K562 (cell line): ENCODE results near the gene MAP3K4. TPM values are rescaled to one million over a fixed set of nuclear protein-coding genes. Genes with fewer than 3 reads are reported as not detected.

Experiments
- ATAC-seq: fragments of 200-7000 bp; cut with Tn5 transposase; 3 replicates; pipeline ENCODE4 v1.9.1; 2020; ENCODE audit warnings: moderate library complexity
- BruUV-seq: library from RNA; stranded (reverse); fragments of 400-500 nt; replicated peaks from 2 replicates; lab custom pipeline; 2021; lab: Mats Ljungman, UMichigan
- CTCF ChIA-PET: fragments of 300-600 bp; formaldehyde crosslinking; extraction: SDS; loops from one replicate; lab custom pipeline; 2021; ENCODE audit warnings: low intra/inter-chr PET ratio; lab: Yijun Ruan, JAX
- POLR2A ChIA-PET: fragments of 300-600, 350-650 bp; sonication (Branson Sonifier 250); formaldehyde crosslinking; extraction: SDS; loops from one replicate; lab custom pipeline; 2021; ENCODE audit warnings: antibody characterized with exemption, inconsistent platforms; lab: Yijun Ruan, JAX
- DNase-seq, 4 experiments: peaks; one replicate each; pipeline versions ENCODE4 v3.0.0 to v3.0.0-alpha.2; 2011 to 2018; ENCODE audit warnings: low spot score in 3 of 4, mixed read lengths in 3 of 4; ENCODE audit errors: extremely low read depth in 1 of 4
- FAIRE-seq: peaks from 2 replicates; lab custom pipeline; 2011; peaks lifted over from hg19 to GRCh38; lab: Jason Lieb, UNC
- H2AFZ ChIP-seq: 2 replicates; pipeline ENCODE4 v1.6.0; 2011; ENCODE audit warnings: low read depth, low read length, control low read depth, inconsistent platforms
- H3K27ac ChIP-seq: fragments of 200-600 bp; 3 replicates; pipeline ENCODE4 v1.8.0; 2011; ENCODE audit warnings: low read depth, mild to moderate bottlenecking, control low read depth, inconsistent platforms, low read length, moderate library complexity, mixed read lengths; ENCODE audit errors: extremely low read depth
- H3K27me3 ChIP-seq, 2 experiments: fragments of 300-600 bp in 1 of 2; 2 replicates in 1 of 2; 3 replicates in 1 of 2; pipeline versions ENCODE4 v1.6.0 to v1.8.0; 2011; ENCODE audit warnings: inconsistent platforms in 2 of 2, low read length in 2 of 2, mild to moderate bottlenecking in 1 of 2, mixed read lengths in 1 of 2, moderate library complexity in 1 of 2; ENCODE audit not compliant: control insufficient read depth in 2 of 2, insufficient read depth in 2 of 2
- H3K36me3 ChIP-seq: fragments of 300-600 bp; 3 replicates; pipeline ENCODE4 v1.8.0; 2011; ENCODE audit warnings: mild to moderate bottlenecking, low read length, inconsistent platforms; ENCODE audit not compliant: control insufficient read depth, insufficient read depth
- H3K4me1 ChIP-seq, 2 experiments: fragments of 200-600 bp in 1 of 2; replicated peaks in 1 of 2; 2 replicates in 1 of 2; 3 replicates in 1 of 2; pipeline versions ENCODE4 v1.5.1 to v1.8.0; 2011; ENCODE audit warnings: inconsistent platforms in 2 of 2, low read length in 2 of 2, mild to moderate bottlenecking in 1 of 2, mixed read lengths in 1 of 2, moderate library complexity in 1 of 2; ENCODE audit not compliant: control insufficient read depth in 2 of 2, insufficient read depth in 2 of 2
- H3K4me2 ChIP-seq: 2 replicates; pipeline ENCODE4 v1.6.1; 2011; ENCODE audit warnings: low read length, control low read depth, inconsistent platforms, mixed read lengths; ENCODE audit not compliant: insufficient read depth
- H3K4me3 ChIP-seq: fragments of 200-600 bp; sonication (generic), shearing (Covaris generic); 2 replicates; pipeline ENCODE4 v1.5.1; 2016; ENCODE audit warnings: control low read depth, inconsistent platforms
- H3K79me2 ChIP-seq: fragments of 200-600 bp; 3 replicates; pipeline ENCODE4 v1.8.0; 2011; ENCODE audit warnings: low read length, inconsistent platforms; ENCODE audit not compliant: control insufficient read depth, insufficient read depth
- H3K9ac ChIP-seq, 2 experiments: 2 replicates each; pipeline versions ENCODE4 v1.6.0 to v1.6.1; 2011; ENCODE audit warnings: low read depth in 2 of 2, low read length in 2 of 2, control low read depth in 1 of 2, inconsistent platforms in 1 of 2, mild to moderate bottlenecking in 1 of 2, mixed read lengths in 1 of 2; ENCODE audit not compliant: insufficient read depth in 1 of 2
- H3K9me1 ChIP-seq: one replicate; pipeline ENCODE4 v1.6.0; 2011; ENCODE audit warnings: inconsistent platforms, mild to moderate bottlenecking, low read length, moderate library complexity; ENCODE audit not compliant: control insufficient read depth, insufficient read depth
- H3K9me3 ChIP-seq: replicated peaks from 2 replicates; pipeline ENCODE4 v1.5.1; 2011; ENCODE audit warnings: low read depth, low read length, inconsistent platforms; ENCODE audit not compliant: control insufficient read depth, insufficient read depth
- H4K20me1 ChIP-seq: replicated peaks from 2 replicates; pipeline ENCODE4 v1.6.1; 2011; ENCODE audit warnings: low read length, inconsistent platforms, mixed read lengths; ENCODE audit not compliant: control insufficient read depth, insufficient read depth
- CTBP1 ChIP-seq: fragments of 450-650 bp; IDR thresholded peaks from 2 replicates; pipeline ENCODE4 v1.6.1; 2016; ENCODE audit warnings: borderline replicate concordance
- HCFC1 ChIP-seq: IDR thresholded peaks from 2 replicates; pipeline ENCODE4 v1.6.1; 2012; ENCODE audit warnings: low read depth, low read length, improper control_type of control experiment
- MAFK ChIP-seq: IDR thresholded peaks from 2 replicates; pipeline ENCODE4 v1.6.1; 2011; ENCODE audit warnings: low read length, improper control_type of control experiment
- MCM2 ChIP-seq: fragments of 450-650 bp; IDR thresholded peaks from 2 replicates; pipeline ENCODE4 v1.6.1; 2017; ENCODE audit warnings: low read depth, mild to moderate bottlenecking
- POLR2A ChIP-seq: fragments of 450-650 bp; conservative IDR thresholded peaks from 2 replicates; pipeline ENCODE4 v1.6.1; 2016
- SREBF2 ChIP-seq: sonication (generic); formaldehyde crosslinking; IDR thresholded peaks from 2 replicates; pipeline ENCODE4 v1.4.0; 2020; ENCODE audit warnings: mild to moderate bottlenecking, missing genetic modification reagents
- TEAD2 ChIP-seq: fragments of 450-650 bp; IDR thresholded peaks from 2 replicates; pipeline ENCODE4 v1.6.1; 2016; ENCODE audit warnings: missing genetic modification characterization, control low read depth, missing compliant biosample characterization
- ZBTB49 ChIP-seq: sonication (generic); formaldehyde crosslinking; IDR thresholded peaks from 2 replicates; pipeline ENCODE4 v1.8.0; 2022; ENCODE audit warnings: missing genetic modification reagents, mild to moderate bottlenecking, borderline replicate concordance
- ZNF77 ChIP-seq: fragments of 250-450 bp; sonication (Bioruptor Pico); IDR thresholded peaks from 2 replicates; pipeline ENCODE4 v1.5.0; 2020
- WGBS: fragments of 100-300 bp; shearing (Covaris generic); methylation state at CpG from one replicate; pipeline ENCODE4 v1.1.6; 2016; ENCODE audit warnings: low coverage, mixed read lengths; ENCODE audit not compliant: insufficient coverage; ENCODE audit errors: missing lambda C conversion rate; 5-methylcytosine and 5-hydroxymethylcytosine counted together
- in situ Hi-C: fragments of 300-500 bp; cut with MboI; formaldehyde crosslinking; loops from 4 replicates; pipeline ENCODE4 v1.15.0; 2018; ENCODE audit warnings: inconsistent platforms, mixed read lengths
- intact Hi-C: fragments of 100-400 bp; cut with micrococcal nuclease; formaldehyde crosslinking; loops from 2 replicates; pipeline ENCODE4 v1.14.2; 2022
- polyA plus RNA-seq, 8 experiments: library from polyadenylated mRNA; depleted of rRNA in 4 of 8; stranded (reverse) in 5 of 8; unstranded in 3 of 8; fragments of >200 nt; fragmentation: Nextera tagmentation in 2 of 8; fragmentation: Illumina TruSeq in 1 of 8; extraction: Ambion mirVana in 2 of 8; extraction: Trizol in 1 of 8; gene quantifications; 2 replicates each; pipeline versions ENCODE4 v1.2.1 to v1.2.3, GENCODE V29; 2011 to 2014; ENCODE audit warnings: inconsistent platforms in 1 of 8, missing spikeins in 1 of 8
- total RNA-seq, 7 experiments: library from RNA; depleted of rRNA in 6 of 7; stranded (reverse); fragments of >200 nt in 6 of 7; fragmentation: Illumina TruSeq in 2 of 7; extraction: Trizol in 2 of 7; gene quantifications; 2 replicates each; pipeline versions ENCODE4 v1.2.1 to v1.2.3, GENCODE V29; 2011 to 2021; ENCODE audit warnings: low replicate concordance in 1 of 7

Gene MAP3K4
- total and polyA plus RNA-seq, 9 of the 15 experiments (the other 6 are each of a cell fraction or from before 2014, with no cell fraction given): 21.0 to 77.2 (median 48.9) TPM

GRCh38 chr6:161073930-161074329, 82.4 kb downstream of the MAP3K4 start:
- intact Hi-C loops: no loop called here
- Histone ChIP-seq H3K27me3 (no peaks in the 10 kb centered on the region), H3K4me2 (no peak overlapping the region), H3K9ac (no peak overlapping the region), H3K36me3 (peaks cover 72% of the 10 kb centered on the region), H3K9me1 (no peaks in the 10 kb centered on the region), H3K4me3 (no peak overlapping the region), H2AFZ (no peak overlapping the region), H3K4me1 (no peaks in the 10 kb centered on the region; a peak in 1 of 5 replicates), H3K27ac (no peak overlapping the region), H3K79me2 (no peaks in the 10 kb centered on the region), H3K9me3 (no peaks in the 10 kb centered on the region), H4K20me1 (no peaks in the 10 kb centered on the region)
- ATAC-seq (no peak), FAIRE-seq (no peak), DNase-seq (no peak)
- ChIA-PET POLR2A (no interaction called here), CTCF (no interaction called here)
- no TSS peak for BruUV-seq
- 78% methylated on average over 5 of the region's 5 CpGs for WGBS
- in situ Hi-C loops: no loop called here
- TF ChIP-seq POLR2A (no peak), MAFK (no peak), SREBF2 (CRISPR knock-in tag) (no peak), CTBP1 (no peak), HCFC1 (no peak), ZNF77 (CRISPR knock-in tag) (no peak), ZBTB49 (no peak), TEAD2 (tag) (no peak), MCM2 (no peak)
